HG02798 (cell line): ENCODE measurements around the gene GLI3.

Source experiments
- ATAC-seq: cut with Tn5 transposase; IDR thresholded peaks from one replicate; pipeline ENCODE4 v1.9.1; 2021; ENCODE audit warnings: mild to moderate bottlenecking; ENCODE audit not compliant: unreplicated experiment, poor library complexity

The GLI3 gene

GRCh38 chr7:42236976-42237810 lies at the start of gene GLI3:
Gene GLI3, minus strand, starts transcription at chr7:42237209. Its CDS starts 13,956 bp downstream, at chr7:42223253.
- peak; percentile 76 for ATAC-seq

DNA sequence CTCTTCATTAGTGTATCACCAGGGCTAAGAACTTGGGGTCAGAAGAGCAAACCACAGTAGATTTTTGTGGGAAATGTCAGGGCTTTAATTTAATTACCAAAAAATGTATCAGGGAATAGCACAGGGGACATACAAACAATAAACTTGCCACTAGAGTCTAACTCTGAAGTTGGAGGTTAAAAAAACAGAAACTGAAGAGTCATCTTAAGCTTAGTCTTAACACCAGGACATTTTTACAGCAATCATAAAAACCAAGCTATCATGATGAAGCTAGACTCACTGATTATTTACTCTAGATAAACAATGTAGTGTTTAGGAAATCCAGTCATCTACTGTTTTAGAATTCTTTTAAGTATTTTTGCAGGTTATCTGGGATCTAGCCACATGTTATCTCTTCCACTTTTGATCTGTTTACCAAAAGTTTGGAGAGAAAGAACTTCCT lies 48.4 kb upstream of the GLI3 start:
- ATAC-seq: no peak

DNA sequence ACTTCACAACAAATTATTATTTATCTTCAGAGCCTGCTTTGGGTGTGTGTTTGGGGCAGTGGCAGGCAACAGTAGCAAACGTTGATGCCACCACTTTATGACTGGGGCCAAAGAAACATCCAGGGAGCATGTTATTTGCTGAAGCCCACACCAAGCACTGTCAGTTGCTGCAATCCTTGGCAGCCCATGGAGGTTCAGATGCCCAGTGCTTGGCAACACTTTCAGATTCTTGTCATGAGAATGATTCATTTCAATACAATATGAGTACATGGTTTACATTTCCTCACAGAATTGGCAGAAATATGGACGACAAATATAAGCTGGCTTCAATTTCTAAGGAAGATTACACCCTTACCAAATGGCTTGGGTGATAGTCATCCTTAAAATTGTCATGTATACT lies 46.5 kb upstream of the GLI3 start:
- no peak for ATAC-seq

- ATAC-seq: no peak
Observed at GRCh38 chr7:42278344-42278743, 41.3 kb upstream of the GLI3 start.

GRCh38 chr7:42274053-42274452 lies 37.0 kb upstream of the GLI3 start:
- ATAC-seq: no peak

DNA sequence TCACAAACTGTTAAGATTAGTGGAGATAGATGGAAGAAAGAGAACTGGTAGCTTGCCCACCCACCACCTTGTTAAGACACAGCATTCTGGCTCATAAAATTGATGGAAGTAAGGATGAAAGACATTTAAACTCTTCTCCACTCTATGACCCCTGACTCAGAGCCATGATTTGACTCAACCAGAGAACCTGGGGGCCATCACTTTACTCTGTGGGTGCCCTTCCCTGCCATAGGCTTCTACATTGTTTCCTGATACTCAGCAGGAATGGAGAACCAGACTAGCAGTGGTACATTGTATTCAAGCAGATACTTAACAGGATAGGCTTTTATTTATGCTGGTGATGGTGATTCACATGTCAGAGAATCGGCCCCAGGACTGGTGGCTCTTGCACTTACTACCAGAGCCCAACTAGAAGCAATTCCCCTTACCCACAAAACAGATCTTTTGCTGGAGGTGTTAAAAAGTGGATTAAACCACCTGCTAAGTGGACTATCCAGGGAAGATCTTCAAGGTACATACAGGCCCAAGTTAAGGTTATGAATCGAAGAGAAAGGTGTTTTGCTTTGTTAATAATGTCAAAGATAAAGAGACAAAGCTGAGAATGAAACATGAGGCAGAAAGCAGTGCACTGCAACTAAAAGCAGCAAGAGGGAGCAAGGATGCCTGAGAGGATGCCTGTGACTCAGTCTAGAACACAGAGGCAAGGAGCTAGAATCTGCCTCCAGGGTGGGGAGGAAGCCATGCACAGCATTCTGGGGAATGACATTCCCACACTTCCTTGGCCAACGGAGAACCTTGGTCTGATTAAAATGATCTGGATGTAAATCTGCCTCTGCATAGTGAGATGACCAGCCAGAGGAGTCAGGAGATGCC lies 36.0 kb upstream of the GLI3 start:
- no peak for ATAC-seq

- no peak for ATAC-seq
Observed at GRCh38 chr7:42269161-42269560, 32.2 kb upstream of the GLI3 start.

DNA sequence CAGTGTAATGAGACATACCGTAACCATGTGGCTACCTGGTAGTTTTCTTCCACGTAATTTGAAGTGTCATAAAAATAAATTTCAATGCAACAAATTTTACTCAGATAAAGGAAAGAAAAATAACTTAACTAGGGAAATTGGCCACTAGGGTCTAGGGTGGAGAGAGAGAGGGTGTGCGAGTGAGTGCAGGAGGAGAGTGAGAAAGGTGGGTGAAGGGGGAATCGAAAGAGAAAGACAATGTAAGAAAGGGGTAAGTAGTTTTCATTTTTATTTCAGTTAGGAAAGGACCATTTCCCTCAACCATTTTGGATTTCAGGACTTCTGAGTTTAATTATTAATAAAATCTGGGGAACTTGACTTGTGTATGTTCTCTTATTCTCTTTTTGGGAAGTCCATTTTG lies 27.7 kb upstream of the GLI3 start:
- no peak for ATAC-seq

DNA sequence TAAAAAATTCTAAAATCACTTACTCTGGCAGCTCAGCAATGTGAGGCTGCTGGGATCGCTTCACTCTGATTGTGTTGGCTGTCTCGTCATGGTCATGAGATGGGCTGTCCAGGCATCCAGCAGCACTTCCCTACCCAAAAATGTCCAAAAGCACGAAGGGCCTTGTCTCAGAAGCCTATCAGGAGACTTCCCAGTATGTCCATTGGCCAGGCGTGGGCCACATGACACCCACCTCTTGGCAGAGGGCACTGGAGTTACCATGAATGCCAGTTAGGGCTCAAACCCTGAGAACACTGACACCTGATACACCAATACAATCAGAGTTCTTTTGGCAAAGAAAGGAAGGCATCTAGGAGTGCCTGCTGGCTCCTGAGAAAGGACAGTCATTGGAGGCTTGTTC lies 27.0 kb upstream of the GLI3 start:
- no peak for ATAC-seq

GRCh38 chr7:42262964-42263363 lies 26.0 kb upstream of the GLI3 start:
- ATAC-seq: no peak

- no peak for ATAC-seq
Observed at GRCh38 chr7:42254217-42254616, 17.2 kb upstream of the GLI3 start.

GRCh38 chr7:42253316-42253715 lies 16.3 kb upstream of the GLI3 start:
- ATAC-seq: no peak

- ATAC-seq: no peak
Observed at GRCh38 chr7:42250411-42250810, 13.4 kb upstream of the GLI3 start.

GRCh38 chr7:42248579-42248978 lies 11.6 kb upstream of the GLI3 start:
- no peak for ATAC-seq

DNA sequence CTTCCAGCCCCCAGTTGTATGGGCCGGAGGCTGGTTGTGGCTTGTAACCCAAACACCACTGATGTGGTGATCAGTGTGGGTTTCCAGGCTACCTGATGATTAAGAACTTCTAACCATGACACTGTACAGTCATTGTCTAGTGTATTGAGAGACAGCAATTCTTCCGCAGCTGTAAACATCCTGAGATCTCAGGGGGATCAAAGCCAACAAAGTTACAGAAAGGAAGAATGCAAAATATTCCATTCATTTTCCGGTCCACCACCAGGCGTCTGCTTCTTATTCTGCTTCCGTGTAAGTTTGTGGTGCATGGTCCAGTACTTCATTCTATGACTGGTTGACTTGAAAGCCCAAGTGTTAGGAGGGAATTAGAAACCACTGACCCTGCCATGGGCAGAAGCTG lies 10.3 kb upstream of the GLI3 start:
- ATAC-seq: no peak

GRCh38 chr7:42244828-42245227 lies 7.8 kb upstream of the GLI3 start:
- no peak for ATAC-seq

GRCh38 chr7:42242381-42242780 lies 5.4 kb upstream of the GLI3 start:
- no peak for ATAC-seq

GRCh38 chr7:42241424-42241823 lies 4.4 kb upstream of the GLI3 start:
- ATAC-seq: no peak

- no peak for ATAC-seq
Observed at GRCh38 chr7:42240416-42240815, 3.4 kb upstream of the GLI3 start.

GRCh38 chr7:42238709-42239366 lies 1.8 kb upstream of the GLI3 start:
- no peak for ATAC-seq
